Endometrium (tissue), 2 donors: ENCODE data around the gene RBMX.

Experiments
- FAIRE-seq: peaks from 2 replicates; lab custom pipeline; 2012; peaks lifted over from hg19 to GRCh38; lab: Jason Lieb, UNC
- donor health status: control.
- donor health status: control.

RBMX gene

DNA sequence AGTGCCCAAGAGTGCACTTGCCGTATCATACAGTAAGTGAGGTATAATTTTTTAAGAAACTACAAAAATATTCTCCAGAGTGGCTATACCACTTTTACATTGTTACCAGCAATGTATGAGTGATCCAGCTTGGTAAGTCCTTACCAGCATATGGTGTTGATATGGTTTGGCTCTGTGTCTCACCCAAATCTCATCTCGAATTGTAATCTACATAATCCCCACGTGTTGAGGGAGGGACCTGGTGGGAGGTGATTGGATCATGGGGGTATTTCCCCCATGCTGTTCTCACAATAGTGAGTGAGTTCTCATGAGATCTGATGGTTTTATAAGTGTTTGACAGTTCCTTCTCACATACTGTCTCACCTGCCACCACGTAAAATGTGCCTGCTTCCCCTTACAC, 44.8 kb downstream of the RBMX start:
- FAIRE-seq = no peak

DNA sequence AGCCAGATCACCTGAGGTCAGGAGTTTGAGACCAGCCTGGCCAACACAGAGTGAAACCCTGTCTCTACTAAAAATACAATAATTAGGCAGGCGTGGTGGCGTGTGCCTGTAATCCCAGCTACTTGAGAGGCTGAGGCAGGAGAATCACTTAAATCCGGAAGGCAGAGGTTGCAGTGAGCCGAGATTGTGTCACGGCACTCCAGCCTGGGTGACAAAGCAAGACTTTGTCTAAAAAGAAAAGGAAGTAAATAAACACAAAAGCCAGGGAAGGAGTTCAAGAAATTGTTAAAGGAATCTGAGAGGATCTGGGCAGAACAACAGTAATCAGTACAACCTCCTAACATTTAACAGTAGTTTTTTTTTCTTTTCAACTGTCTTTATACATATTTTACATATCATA, 51.1 kb downstream of the RBMX start:
- no peak for FAIRE-seq

DNA sequence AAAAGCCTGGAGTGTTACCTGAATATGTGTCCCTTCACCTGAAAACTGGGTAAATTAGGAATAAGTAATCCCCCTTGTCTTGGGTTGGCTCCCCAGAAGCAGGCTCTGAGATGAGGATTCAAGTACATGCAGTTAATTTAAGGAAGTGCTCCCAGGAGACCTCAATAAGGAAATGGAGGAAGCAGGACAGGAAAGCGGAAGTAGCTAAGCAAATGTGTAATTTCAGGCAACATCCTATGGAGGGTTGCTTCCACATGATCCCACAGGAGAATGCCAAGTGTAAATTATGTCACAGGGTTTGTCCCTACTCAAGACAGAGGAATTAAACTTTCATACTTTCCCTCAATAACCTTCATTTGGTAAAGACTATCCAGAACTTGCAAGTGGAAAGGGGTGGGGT, 51.7 kb downstream of the RBMX start:
- no peak for FAIRE-seq

DNA sequence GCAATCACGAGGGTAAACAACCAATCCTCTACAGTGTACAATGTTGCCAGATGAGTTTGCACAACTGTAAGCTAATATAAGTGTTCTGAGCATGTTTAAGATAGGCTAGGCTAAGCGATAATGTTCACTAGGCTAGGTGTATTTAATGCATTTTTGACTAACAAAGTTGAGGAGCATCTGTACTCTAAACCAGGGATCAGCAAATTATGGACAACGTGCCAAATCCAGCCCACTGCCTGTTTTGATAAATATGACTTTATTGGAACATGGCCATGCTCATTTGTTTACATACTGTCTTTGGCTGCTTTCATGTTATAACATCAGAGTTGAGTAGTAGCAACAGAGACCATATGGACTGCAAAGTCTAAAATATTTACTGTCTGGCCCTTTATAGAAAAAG, 53.5 kb downstream of the RBMX start:
- FAIRE-seq = no peak

DNA sequence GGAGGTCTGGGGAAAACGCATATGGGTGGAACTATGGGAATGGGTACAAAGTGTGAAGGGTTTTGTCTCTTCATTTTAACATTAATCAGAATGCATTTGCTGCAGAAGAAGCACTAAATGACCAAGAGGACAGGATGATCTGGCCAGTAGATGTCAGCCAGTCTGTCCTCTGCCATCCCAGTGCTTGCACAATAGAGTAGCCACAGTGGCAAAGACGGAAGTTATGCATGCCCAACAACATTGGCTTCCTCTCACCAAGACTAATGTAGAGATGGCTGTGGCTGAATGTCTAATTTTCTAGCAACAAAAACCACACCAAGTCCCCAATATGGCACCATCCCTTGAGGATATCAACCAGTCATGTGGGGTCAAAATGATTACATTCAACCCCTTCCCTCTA, 54.8 kb downstream of the RBMX start:
- FAIRE-seq = no peak
